ENCODE results near the gene MAP7.
"Not testable (repeated sequence)": the region's sequence is repeated elsewhere in the genome, so short reads cannot be mapped to it uniquely, and the experiment has no call there.

MAP7 gene

DNA sequence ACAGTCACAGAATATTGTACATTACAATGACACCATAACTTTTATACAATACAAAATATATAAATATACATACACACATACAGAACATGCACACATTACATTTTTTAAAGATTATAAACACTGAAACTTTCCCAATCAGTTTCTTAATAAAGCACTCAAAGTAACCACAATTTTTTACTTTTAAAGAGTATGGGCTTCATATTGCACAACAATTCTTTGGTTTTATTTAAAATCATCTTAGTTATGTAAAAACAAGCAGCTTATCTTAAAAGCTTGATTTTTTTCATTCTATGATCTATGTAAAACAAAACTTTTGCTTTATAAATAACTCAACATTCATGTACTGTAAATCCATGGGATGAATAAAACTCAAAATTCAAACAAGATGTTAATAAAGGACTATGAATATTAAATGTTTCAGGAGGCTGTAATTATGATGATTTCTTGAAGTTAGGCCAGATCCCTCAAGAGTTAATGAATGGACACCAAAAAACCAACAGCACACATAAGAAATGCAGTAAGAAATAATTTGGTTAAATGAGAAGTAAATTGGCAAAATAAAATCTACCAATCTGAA lies 167.5 kb downstream of the MAP7 start:
- no peaks in the 10 kb centered on the region for H3K9me3 Mint-ChIP-seq
- no peak overlapping the region for H3K4me3 Mint-ChIP-seq
- no peak overlapping the region for H3K27ac Mint-ChIP-seq
- peaks cover 2% of the 10 kb centered on the region for H3K4me1 Mint-ChIP-seq (ENCODE audit: low read depth)
- H3K27me3 Mint-ChIP-seq (ENCODE audit: low read depth): no peaks in the 10 kb centered on the region
- no peaks in the 10 kb centered on the region for H3K36me3 Mint-ChIP-seq (ENCODE audit: low read depth)

DNA sequence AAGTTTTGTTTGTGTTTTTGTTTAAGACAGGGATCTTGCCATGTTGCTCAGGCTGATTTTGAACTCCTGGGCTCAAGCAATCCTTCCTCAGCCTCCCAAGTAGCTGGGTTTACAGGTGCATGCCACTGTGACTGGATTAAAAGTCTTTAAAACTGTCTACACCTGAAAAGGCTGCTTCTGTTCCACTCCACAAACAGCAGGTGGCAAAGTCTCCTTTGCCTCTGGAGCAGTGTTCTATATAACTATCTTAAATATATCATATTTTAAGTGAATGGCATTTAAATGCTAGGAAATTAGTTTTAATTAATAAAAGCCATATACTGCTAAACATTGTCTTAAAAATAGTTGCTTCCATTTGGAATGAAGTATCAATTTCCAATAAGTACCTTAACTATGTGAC lies 171.3 kb downstream of the MAP7 start:
- H3K27ac Mint-ChIP-seq: no peak overlapping the region
- peaks cover 2% of the 10 kb centered on the region for H3K4me1 Mint-ChIP-seq (ENCODE audit: low read depth)
- H3K9me3 Mint-ChIP-seq: no peaks in the 10 kb centered on the region
- peaks cover 4% of the 10 kb centered on the region for H3K27me3 Mint-ChIP-seq (ENCODE audit: low read depth)
- H3K4me3 Mint-ChIP-seq: no peak overlapping the region
- no peaks in the 10 kb centered on the region for H3K36me3 Mint-ChIP-seq (ENCODE audit: low read depth)

DNA sequence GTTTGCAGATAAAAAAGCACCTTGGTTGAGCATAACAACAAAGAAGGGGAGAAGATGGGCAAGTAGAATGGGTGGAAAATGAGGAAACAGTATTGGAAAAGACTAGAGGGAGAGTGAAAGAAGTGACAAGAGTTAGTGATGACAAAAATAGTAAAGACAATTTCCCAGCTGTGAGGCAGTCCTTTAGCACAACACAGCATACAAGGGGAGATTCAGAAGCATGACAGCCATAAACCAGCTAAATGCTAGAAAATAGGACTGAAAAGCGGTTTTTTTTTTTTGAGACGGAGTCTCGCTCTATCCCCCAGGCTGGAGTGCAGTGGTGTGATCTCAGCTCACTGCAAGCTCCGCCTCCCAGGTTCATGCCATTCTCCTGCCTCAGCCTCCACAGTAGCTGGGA lies 174.4 kb downstream of the MAP7 start:
- not testable (repeated sequence) for H3K4me1 Mint-ChIP-seq (ENCODE audit: low read depth); H3K27ac Mint-ChIP-seq; H3K4me3 Mint-ChIP-seq; H3K9me3 Mint-ChIP-seq; H3K36me3 Mint-ChIP-seq (ENCODE audit: low read depth)
- peaks cover 12% of the 10 kb centered on the region for H3K27me3 Mint-ChIP-seq (ENCODE audit: low read depth)

DNA sequence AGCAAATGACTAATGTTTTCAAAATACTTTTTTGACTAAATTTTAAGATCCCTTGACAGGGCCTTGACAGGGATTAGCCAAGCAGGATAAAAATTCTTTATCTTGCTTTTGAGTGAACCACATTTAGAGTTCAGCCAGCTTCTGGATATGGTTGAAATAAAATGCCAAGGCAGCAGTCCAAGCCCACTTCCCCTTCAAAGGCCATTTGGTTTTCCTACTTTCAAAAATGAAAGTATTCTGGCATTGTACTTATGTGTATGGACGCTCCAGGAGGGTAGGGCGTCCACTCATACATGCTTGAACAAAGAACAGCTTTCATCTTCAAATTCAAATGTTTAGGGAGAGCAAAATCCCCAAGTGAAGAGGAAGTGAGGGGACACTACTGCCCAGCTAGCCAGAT lies 178.3 kb downstream of the MAP7 start:
- Mint-ChIP-seq H3K27ac (no peak overlapping the region), H3K4me3 (no peak overlapping the region), H3K9me3 (no peaks in the 10 kb centered on the region), H3K36me3 (ENCODE audit: low read depth) (no peaks in the 10 kb centered on the region), H3K4me1 (ENCODE audit: low read depth) (no peaks in the 10 kb centered on the region), H3K27me3 (ENCODE audit: low read depth) (peaks cover 12% of the 10 kb centered on the region)

DNA sequence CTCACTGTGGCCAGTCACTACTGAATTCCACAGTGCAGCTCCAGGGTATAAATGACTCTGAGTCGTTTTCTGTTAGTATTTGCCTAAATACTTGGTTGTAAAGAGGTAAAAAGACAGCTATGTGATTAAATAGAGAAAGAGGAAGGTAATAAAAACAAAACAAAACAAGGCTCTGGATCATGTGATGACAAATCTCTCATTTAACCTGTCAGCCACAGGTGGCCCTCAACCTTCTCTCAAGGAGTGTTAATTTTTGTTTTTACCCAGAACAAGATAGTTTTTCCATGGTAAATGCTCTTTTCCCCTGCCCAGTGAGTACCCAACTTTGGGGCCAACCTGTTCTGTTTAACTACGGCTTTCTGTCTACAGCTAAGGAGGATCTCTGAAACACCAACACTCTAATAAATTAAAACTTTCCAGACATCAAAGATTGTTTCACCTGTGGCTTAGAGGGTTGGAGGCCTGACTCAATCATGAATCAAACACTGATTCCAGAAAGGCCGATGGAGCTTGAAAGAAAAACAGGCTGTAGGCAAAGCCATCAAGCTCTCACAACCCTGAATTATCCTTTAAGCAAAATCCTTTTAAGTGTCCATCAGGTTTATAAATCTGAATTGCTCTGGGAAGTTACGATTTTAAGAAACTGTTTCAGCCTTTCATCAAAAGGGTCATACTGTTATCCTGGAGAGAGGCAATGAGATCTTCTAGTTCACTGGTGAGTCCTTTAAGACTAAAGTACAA lies 179.1 kb downstream of the MAP7 start:
- Mint-ChIP-seq H3K4me1 (ENCODE audit: low read depth) (peaks cover 1% of the 10 kb centered on the region), H3K27ac (no peak overlapping the region), H3K9me3 (no peaks in the 10 kb centered on the region), H3K4me3 (no peak overlapping the region), H3K36me3 (ENCODE audit: low read depth) (no peaks in the 10 kb centered on the region), H3K27me3 (ENCODE audit: low read depth) (peaks cover 12% of the 10 kb centered on the region)

DNA sequence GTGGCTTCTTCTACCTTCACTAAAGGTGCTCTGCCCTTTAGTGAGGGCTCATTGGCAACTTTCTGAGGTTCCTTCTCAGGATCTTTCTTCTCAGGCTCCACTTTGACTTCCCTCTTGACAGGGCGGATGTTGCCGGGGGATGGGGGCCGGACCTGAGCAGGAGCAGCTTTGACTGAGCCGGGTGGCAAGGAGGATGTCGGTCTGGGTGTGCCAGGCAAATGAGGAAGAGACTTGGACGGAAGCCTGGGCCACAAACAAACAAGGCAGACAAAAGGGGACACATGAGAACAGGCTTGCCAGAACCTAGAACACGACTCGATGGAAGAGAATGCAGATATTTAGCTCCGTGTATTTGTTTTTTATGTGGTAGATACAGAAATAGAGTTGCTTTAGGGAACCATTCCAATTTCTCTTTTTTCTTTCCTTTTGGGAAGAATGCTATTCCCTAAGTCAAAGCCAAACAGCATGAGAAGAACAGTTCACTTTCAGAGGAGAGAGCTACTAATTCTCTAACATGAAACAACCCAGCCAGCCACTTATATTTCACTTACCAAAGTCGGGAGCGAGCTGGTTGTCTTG lies 184.4 kb downstream of the MAP7 start:
- Mint-ChIP-seq H3K27ac (no peak overlapping the region), H3K4me3 (peak overlapping the region; percentile 15), H3K9me3 (no peaks in the 10 kb centered on the region), H3K4me1 (ENCODE audit: low read depth) (peaks cover 7% of the 10 kb centered on the region), H3K27me3 (ENCODE audit: low read depth) (peaks cover 5% of the 10 kb centered on the region), H3K36me3 (ENCODE audit: low read depth) (no peaks in the 10 kb centered on the region)

DNA sequence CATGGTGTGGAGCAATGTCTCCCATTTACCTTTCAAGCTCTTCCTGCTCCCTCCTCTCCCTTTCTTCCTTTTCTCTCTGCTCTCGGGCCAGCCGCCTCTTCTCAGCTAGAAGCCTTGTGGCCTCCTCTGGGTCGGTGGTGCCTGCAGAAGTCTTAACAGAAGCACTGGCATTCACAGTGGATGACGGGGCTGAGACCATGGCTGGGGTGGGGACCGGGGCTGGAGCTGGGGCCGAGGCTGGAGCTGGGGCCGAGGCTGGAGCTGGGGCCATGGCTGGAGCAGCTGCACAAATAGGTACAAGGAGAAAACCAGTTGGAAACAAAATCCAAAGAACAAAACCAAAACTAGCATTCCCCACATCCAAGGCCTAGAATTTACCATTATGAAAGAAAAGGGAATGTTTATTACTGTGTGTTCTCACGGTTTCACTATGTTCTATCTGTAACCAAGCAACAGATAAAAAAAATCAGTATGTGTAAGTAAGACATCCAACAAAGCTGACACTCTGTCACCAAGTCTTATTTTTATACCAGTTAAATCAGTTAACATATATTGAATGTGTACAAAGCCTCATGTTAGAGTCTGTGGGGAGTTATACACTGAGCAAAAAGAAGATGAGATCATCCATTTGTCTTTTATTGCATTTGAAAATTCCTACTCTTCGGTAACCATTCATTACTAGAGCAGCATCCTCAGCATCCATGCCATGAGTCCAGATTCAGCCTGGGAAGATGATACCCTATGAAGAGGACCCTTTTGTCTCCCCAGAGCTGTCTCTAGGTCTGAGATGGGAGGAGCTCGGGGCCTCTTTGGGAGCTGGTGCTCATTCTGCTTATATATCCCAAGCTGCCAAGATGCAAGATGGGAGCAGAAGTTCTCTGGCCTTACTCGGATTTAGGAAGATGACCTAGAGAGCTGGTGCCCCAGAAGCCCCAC lies 187.5 kb downstream of the MAP7 start:
- H3K27ac Mint-ChIP-seq: no peak overlapping the region
- peaks cover 7% of the 10 kb centered on the region for H3K4me1 Mint-ChIP-seq (ENCODE audit: low read depth)
- H3K9me3 Mint-ChIP-seq: no peaks in the 10 kb centered on the region
- H3K4me3 Mint-ChIP-seq: no peak overlapping the region
- H3K36me3 Mint-ChIP-seq (ENCODE audit: low read depth): no peaks in the 10 kb centered on the region
- peaks cover 5% of the 10 kb centered on the region for H3K27me3 Mint-ChIP-seq (ENCODE audit: low read depth)

DNA sequence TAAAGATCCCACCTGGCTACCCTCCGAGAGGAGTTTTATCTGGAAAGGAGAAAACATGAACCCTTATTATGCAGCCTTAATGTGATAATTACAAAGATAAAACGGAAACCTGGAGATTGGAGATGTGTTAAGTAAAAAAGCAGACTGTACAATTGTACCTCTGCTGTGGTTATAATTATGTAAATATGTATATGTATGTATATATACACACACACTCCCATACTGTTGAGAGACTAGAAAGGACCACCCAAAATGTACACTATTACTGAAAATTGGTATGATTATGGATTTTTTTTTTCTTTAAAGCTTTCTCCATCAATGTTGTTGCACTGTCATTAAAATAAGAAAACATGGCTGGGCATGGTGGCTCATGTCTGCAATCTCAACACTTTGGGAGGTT lies 188.4 kb downstream of the MAP7 start:
- Mint-ChIP-seq H3K36me3 (ENCODE audit: low read depth) (no peaks in the 10 kb centered on the region), H3K27me3 (ENCODE audit: low read depth) (peaks cover 5% of the 10 kb centered on the region), H3K4me1 (ENCODE audit: low read depth) (peaks cover 7% of the 10 kb centered on the region), H3K9me3 (no peaks in the 10 kb centered on the region), H3K27ac (no peak overlapping the region), H3K4me3 (no peak overlapping the region)

DNA sequence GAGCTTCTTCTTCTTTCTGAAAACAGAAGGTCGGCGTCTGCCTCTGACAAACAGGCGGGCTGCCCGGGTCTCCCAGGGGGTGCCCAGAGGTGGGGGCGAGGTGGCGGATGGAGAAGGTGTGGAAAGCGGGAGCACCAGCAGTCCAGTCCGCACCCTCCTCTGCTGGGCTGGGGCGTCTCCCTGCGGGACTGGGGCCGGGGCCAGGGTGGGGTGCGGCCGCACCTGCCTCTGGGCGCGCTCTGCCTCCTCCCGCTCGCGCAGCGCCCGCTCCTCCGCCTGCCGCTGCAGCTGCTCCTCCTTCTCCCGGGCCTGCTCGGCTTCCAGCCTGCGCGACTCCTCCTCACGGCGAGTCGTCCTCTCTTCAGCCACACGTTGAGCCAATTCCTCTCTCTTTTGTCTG lies 189.4 kb downstream of the MAP7 start:
- H3K4me1 Mint-ChIP-seq (ENCODE audit: low read depth): peaks cover 2% of the 10 kb centered on the region
- H3K9me3 Mint-ChIP-seq: no peaks in the 10 kb centered on the region
- no peak overlapping the region for H3K27ac Mint-ChIP-seq
- peaks cover 2% of the 10 kb centered on the region for H3K27me3 Mint-ChIP-seq (ENCODE audit: low read depth)
- no peaks in the 10 kb centered on the region for H3K36me3 Mint-ChIP-seq (ENCODE audit: low read depth)
- H3K4me3 Mint-ChIP-seq: no peak overlapping the region

DNA sequence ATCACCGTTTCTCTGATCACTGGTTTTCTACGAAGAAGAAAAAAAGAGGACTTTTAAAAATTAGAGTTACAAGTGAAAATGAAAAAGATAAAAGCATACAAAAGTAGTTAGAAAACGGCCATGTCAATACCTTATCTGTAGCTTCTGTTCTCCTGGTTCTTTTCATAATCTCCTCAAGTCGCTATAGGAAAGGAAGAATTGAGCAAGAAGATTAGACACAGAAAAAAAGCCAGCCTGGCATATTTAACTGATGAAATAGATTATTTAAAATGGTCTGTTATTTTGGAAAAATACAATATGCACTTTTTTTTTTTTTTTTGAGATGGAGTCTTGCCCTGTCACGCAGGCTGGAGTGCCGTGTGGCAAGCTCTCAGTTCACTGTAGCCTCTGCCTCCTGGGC lies 190.4 kb downstream of the MAP7 start:
- Mint-ChIP-seq H3K9me3 (no peaks in the 10 kb centered on the region), H3K4me3 (no peak overlapping the region), H3K4me1 (ENCODE audit: low read depth) (no peaks in the 10 kb centered on the region), H3K27ac (no peak overlapping the region), H3K36me3 (ENCODE audit: low read depth) (no peaks in the 10 kb centered on the region), H3K27me3 (ENCODE audit: low read depth) (no peaks in the 10 kb centered on the region)

DNA sequence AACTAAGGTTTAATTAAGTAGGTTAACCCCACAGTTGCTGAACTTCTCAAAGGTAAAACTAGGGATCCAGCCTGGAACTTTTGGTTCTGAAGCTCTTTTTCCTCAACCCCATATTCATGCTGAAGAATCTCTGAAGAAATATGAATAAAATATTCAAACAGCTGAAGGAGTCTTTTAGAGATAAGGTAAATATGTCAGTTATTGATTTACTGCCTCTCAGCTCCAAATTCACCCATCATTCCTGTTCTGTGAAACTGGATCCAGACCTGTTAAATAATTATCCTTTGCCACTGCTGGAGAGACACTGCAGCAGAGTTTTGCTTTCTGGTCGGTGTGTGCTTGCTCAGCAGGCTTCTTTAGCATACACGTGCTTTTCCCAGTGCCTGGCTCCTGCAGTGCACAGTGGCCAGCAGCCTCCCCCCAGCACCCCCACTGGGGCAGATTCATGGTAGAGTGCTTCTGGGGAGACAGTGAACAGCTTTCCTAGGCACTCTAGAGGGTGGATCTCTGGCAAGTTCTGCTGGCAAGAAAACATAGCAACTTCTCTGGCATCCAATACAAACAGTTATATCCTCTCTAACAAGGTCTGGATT lies 198.6 kb downstream of the MAP7 start:
- Mint-ChIP-seq H3K4me1 (ENCODE audit: low read depth) (no peaks in the 10 kb centered on the region), H3K27ac (no peak overlapping the region), H3K27me3 (ENCODE audit: low read depth) (peaks cover 24% of the 10 kb centered on the region), H3K9me3 (no peaks in the 10 kb centered on the region), H3K36me3 (ENCODE audit: low read depth) (no peaks in the 10 kb centered on the region), H3K4me3 (no peak overlapping the region)

DNA sequence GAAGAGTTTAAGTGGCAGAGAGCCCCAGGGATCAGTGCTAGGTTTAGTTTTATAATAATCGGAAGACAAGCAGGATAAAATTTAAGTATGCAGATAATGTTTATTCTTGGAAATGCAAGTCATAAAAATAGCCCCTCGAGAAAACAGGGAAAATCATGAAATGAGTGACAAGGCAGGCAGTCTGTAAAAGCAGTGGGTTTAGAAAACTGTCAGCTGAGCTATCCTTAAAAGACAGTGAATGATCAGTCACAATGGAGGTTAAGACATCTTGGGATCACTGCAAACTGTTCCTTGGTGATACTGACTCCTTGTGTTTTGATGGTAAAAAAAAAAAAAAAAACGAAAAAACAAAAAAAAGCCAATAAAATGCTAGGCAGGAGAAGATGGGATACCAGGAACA lies 199.3 kb downstream of the MAP7 start:
- H3K9me3 Mint-ChIP-seq: no peaks in the 10 kb centered on the region
- H3K36me3 Mint-ChIP-seq (ENCODE audit: low read depth): no peaks in the 10 kb centered on the region
- no peaks in the 10 kb centered on the region for H3K4me1 Mint-ChIP-seq (ENCODE audit: low read depth)
- H3K27ac Mint-ChIP-seq: no peak overlapping the region
- H3K27me3 Mint-ChIP-seq (ENCODE audit: low read depth): peaks cover 24% of the 10 kb centered on the region
- H3K4me3 Mint-ChIP-seq: no peak overlapping the region

DNA sequence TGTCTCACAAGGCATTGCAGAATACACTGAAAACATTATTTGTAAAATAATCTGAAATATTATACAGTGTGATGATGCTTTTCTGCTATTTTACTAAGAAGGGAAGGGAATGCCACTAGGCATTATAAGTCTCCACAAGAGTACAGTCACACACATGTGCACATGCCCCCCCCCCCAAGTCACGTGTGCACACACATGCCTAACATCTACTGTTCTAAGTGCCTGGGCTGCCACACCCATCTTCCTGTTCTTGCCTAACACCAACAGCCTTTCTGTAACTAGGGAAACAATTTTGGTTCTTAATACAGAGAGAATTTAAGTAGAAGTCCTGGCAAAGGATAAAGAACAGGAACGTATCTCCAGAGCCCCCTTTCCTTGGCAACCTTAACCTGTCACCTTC lies 202.4 kb downstream of the MAP7 start:
- H3K27me3 Mint-ChIP-seq (ENCODE audit: low read depth): peaks cover 14% of the 10 kb centered on the region

DNA sequence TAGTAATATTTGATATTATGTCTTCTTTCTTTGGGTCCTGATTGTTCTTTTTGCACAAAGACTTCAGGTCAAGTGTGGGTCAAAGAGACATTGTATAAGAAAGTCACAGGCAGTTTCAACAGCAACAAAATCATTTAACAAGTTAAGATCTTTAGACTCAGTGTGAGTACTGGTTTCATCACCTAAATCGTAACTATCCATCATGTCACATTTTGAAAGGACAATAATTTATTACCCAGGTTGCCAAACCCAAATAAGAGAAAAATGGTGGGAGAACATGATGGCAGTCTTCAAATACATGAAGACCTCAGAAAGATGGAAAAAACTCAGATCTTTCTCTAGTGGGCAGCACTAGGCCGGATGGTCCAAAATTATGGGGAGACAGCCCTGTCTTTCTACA lies 205.1 kb downstream of the MAP7 start:
- Mint-ChIP-seq H3K4me1 (ENCODE audit: low read depth) (no peaks in the 10 kb centered on the region), H3K4me3 (no peak overlapping the region), H3K27ac (no peak overlapping the region), H3K36me3 (ENCODE audit: low read depth) (no peaks in the 10 kb centered on the region), H3K27me3 (ENCODE audit: low read depth) (peaks cover 10% of the 10 kb centered on the region), H3K9me3 (no peaks in the 10 kb centered on the region)

More for the DNA sequence above, 202.4 kb downstream of the MAP7 start:
- no peaks in the 10 kb centered on the region for H3K9me3 Mint-ChIP-seq
- H3K4me3 Mint-ChIP-seq: no peak overlapping the region
- H3K36me3 Mint-ChIP-seq (ENCODE audit: low read depth): no peaks in the 10 kb centered on the region
- H3K27ac Mint-ChIP-seq: no peak overlapping the region
- no peaks in the 10 kb centered on the region for H3K4me1 Mint-ChIP-seq (ENCODE audit: low read depth)

Data from T-helper 1 cell treated with Interleukin-12 subunit alpha and Interleukin-12 subunit beta and Interleukin-4 antibody, amounts not matched to agents 30 μg/mL and 1 μg/mL, for 36 hours (primary cell).